Endothelial cell of umbilical vein (primary cell): ENCODE measurements around the gene CTR9. TPM values are rescaled to one million over a fixed set of nuclear protein-coding genes. Genes with fewer than 3 reads are reported as not detected.

Source experiments
- BruUV-seq: library from RNA; stranded (reverse); fragments of 400-500 nt; replicated peaks from 2 replicates; lab custom pipeline; 2021; lab: Mats Ljungman, UMichigan
- CTCF ChIA-PET: fragments of 300-600, 350-600 bp; sonication (Branson Sonifier 250); formaldehyde crosslinking; loops from one replicate; lab custom pipeline; 2021; ENCODE audit warnings: antibody characterized with exemption, inconsistent platforms; lab: Charles Lee
- POLR2A ChIA-PET: fragments of 300-600, 350-600 bp; sonication (Branson Sonifier 250); formaldehyde crosslinking; loops from one replicate; lab custom pipeline; 2021; ENCODE audit warnings: antibody characterized with exemption, inconsistent platforms; lab: Charles Lee
- DNase-seq: peaks from one replicate; pipeline ENCODE4 v3.0.0-alpha.2; 2011; ENCODE audit warnings: low read depth, low spot score
- FAIRE-seq: peaks from 2 replicates; lab custom pipeline; 2011; peaks lifted over from hg19 to GRCh38; lab: Jason Lieb, UNC
- H2AFZ ChIP-seq: 2 replicates; pipeline ENCODE4 v1.6.0; 2012; ENCODE audit warnings: low read depth, low read length, control low read depth, inconsistent platforms
- H3K27ac ChIP-seq: 2 replicates; pipeline ENCODE4 v1.5.1; 2011; ENCODE audit warnings: low read depth, mild to moderate bottlenecking, control low read depth, low read length, moderate library complexity; ENCODE audit not compliant: insufficient read depth
- H3K27me3 ChIP-seq, 2 experiments: 2 replicates each; pipeline versions ENCODE4 v1.6.0 to v1.6.1; 2011; ENCODE audit warnings: low read length in 2 of 2, mixed read lengths in 1 of 2; ENCODE audit not compliant: control insufficient read depth in 2 of 2, insufficient read depth in 2 of 2
- H3K36me3 ChIP-seq, 2 experiments: 2 replicates in 1 of 2; 3 replicates in 1 of 2; pipeline ENCODE4 v1.5.1; 2011; ENCODE audit warnings: low read length in 2 of 2, mild to moderate bottlenecking in 1 of 2, moderate library complexity in 1 of 2; ENCODE audit not compliant: control insufficient read depth in 2 of 2, insufficient read depth in 2 of 2; ENCODE audit errors: extremely low read depth in 1 of 2
- H3K4me1 ChIP-seq: 3 replicates; pipeline ENCODE4 v1.5.1; 2011; ENCODE audit warnings: mild to moderate bottlenecking, low read length; ENCODE audit not compliant: control insufficient read depth, insufficient read depth; ENCODE audit errors: extremely low read depth
- H3K4me2 ChIP-seq: 2 replicates; pipeline ENCODE4 v1.6.1; 2011; ENCODE audit warnings: low read length, control low read depth, mixed read lengths; ENCODE audit not compliant: insufficient read depth
- H3K4me3 ChIP-seq, 3 experiments: fragments of 200-600 bp in 1 of 3; sonication (generic), shearing (Covaris generic) in 1 of 3; replicated peaks in 1 of 3; 2 replicates each; pipeline ENCODE4 v1.5.1; 2011 to 2016; ENCODE audit warnings: control low read depth in 3 of 3, low read length in 3 of 3, mild to moderate bottlenecking in 2 of 3, inconsistent platforms in 1 of 3, low read depth in 1 of 3, moderate library complexity in 1 of 3; ENCODE audit not compliant: insufficient read depth in 1 of 3
- H3K79me2 ChIP-seq: 2 replicates; pipeline ENCODE4 v1.6.0; 2012; ENCODE audit warnings: low read length, inconsistent platforms; ENCODE audit not compliant: control insufficient read depth, insufficient read depth
- H3K9ac ChIP-seq: replicated peaks from 2 replicates; pipeline ENCODE3; 2011; ENCODE audit warnings: low read length, control low read depth; ENCODE audit not compliant: insufficient read depth; ENCODE audit errors: extremely low read depth
- H3K9me1 ChIP-seq: replicated peaks from 3 replicates; pipeline ENCODE4 v1.6.0; 2011; ENCODE audit warnings: mild to moderate bottlenecking, low read length; ENCODE audit not compliant: control insufficient read depth, insufficient read depth; ENCODE audit errors: extremely low read depth
- H3K9me3 ChIP-seq: replicated peaks from 2 replicates; pipeline ENCODE4 v1.5.1; 2012; ENCODE audit warnings: low read length, inconsistent platforms; ENCODE audit not compliant: control insufficient read depth, insufficient read depth
- H4K20me1 ChIP-seq: replicated peaks from 2 replicates; pipeline ENCODE3; 2011; ENCODE audit warnings: mild to moderate bottlenecking, low read length; ENCODE audit not compliant: control insufficient read depth, insufficient read depth; ENCODE audit errors: extremely low read depth
- CTCF ChIP-seq, 2 donors: IDR thresholded peaks; 1 replicate in 1 of 2; 2 replicates in 1 of 2; pipeline ENCODE4 v1.5.1; 2011; ENCODE audit warnings: low read length in 2 of 2, mild to moderate bottlenecking in 2 of 2, moderate library complexity in 2 of 2, control low read depth in 1 of 2, inconsistent platforms in 1 of 2, low read depth in 1 of 2; ENCODE audit not compliant: insufficient read depth in 1 of 2; ENCODE audit errors: extremely low read depth in 1 of 2
- EZH2 ChIP-seq: IDR thresholded peaks from 2 replicates; pipeline ENCODE4 v1.6.1; 2012; ENCODE audit warnings: borderline replicate concordance, low read depth, mild to moderate bottlenecking, moderate library complexity, low read length, inconsistent platforms; ENCODE audit not compliant: severe bottlenecking
- FOS ChIP-seq: IDR thresholded peaks from 2 replicates; pipeline ENCODE4 v1.6.1; 2011; ENCODE audit warnings: mild to moderate bottlenecking, low read length, moderate library complexity, borderline replicate concordance; ENCODE audit not compliant: insufficient read depth
- GATA2 ChIP-seq: IDR thresholded peaks from 2 replicates; pipeline ENCODE4 v1.7.0; 2011; ENCODE audit warnings: low read depth, mild to moderate bottlenecking, moderate library complexity, mixed read lengths, low read length; ENCODE audit not compliant: insufficient read length, insufficient read depth
- JUN ChIP-seq: IDR thresholded peaks from 2 replicates; pipeline ENCODE4 v1.6.1; 2011; ENCODE audit warnings: borderline replicate concordance, low read depth; ENCODE audit not compliant: insufficient read length, insufficient read depth
- MYC ChIP-seq: IDR thresholded peaks from one replicate; pipeline ENCODE4 v1.6.1; 2011; ENCODE audit warnings: mild to moderate bottlenecking, low read depth, low read length
- POLR2A ChIP-seq: IDR thresholded peaks from 2 replicates; pipeline ENCODE4 v1.6.1; 2012; ENCODE audit warnings: low read depth, mild to moderate bottlenecking, control low read depth, low read length
- POLR2AphosphoS5 ChIP-seq: IDR thresholded peaks from 2 replicates; pipeline ENCODE4 v1.6.1; 2012; ENCODE audit warnings: low read depth, mild to moderate bottlenecking, control low read depth, low read length, moderate library complexity; ENCODE audit not compliant: insufficient read depth
- dilution Hi-C: fragments of 300-500 bp; cut with MboI; formaldehyde crosslinking; loops from one replicate; pipeline ENCODE4 v1.15.0; 2019; ENCODE audit warnings: low sequenced_read_pairs; ENCODE audit not compliant: extremely low pct_ligation_motif_present
- intact Hi-C: fragments of 100-400 bp; cut with micrococcal nuclease; formaldehyde crosslinking; loops from one replicate; pipeline ENCODE4 v1.10.0; 2022
- polyA plus RNA-seq, 4 experiments: library from polyadenylated mRNA; depleted of rRNA in 3 of 4; stranded (reverse) in 3 of 4; unstranded in 1 of 4; fragments of >200 nt; gene quantifications; 2 replicates each; pipeline versions ENCODE4 v1.2.1 to v1.2.3, GENCODE V29; 2011 to 2012; ENCODE audit warnings: missing spikeins in 1 of 4
- total RNA-seq: library from RNA; stranded (reverse); gene quantifications from 2 replicates; pipeline ENCODE4 v1.2.3, GENCODE V29; 2021
- TF ChIP-seq, protein P1 (sequence below): IDR thresholded peaks from 2 replicates; pipeline ENCODE4 v1.6.1; 2011; ENCODE audit not compliant: insufficient read depth, insufficient read length

The CTR9 gene
- total and polyA plus RNA-seq, 2 donors (not counting 3 experiments of a cell fraction or from before 2014, with no cell fraction given): 7.5 to 33.2 TPM

GRCh38 chr11:10709299-10710086 is 41.6 kb upstream of the CTR9 start:
- ChIA-PET POLR2A (no interaction called here), CTCF (interaction anchor here (0.5 to 2.2 kb wide), 9 partner anchors 8 to 303 kb away, joined by 3 to 12 read pairs (median 4); partner anchors contain the start of genes IRAG1 and RNF141)
- no peaks in the 10 kb centered on the region for H3K4me1 ChIP-seq
- no peak for DNase-seq
- H3K79me2 ChIP-seq: no peaks in the 10 kb centered on the region
- H3K27ac ChIP-seq: no peak overlapping the region
- TF ChIP-seq FOS: no peak
- TF ChIP-seq CTCF (IDR thresholded peaks at IDR 0.05; ENCODE audit: extremely low read depth in 1 of 2, insufficient read depth in 1 of 2, low read depth in 1 of 2, low read length in 2 of 2): no peak
- TF ChIP-seq, protein P1, sequence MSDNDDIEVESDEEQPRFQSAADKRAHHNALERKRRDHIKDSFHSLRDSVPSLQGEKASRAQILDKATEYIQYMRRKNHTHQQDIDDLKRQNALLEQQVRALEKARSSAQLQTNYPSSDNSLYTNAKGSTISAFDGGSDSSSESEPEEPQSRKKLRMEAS: no peak
- TF ChIP-seq GATA2: no peak
- no peak for TF ChIP-seq POLR2A
- TF ChIP-seq JUN: no peak
- no peak for TF ChIP-seq POLR2AphosphoS5
- no peak for TF ChIP-seq MYC
- TF ChIP-seq EZH2: no peak
- BruUV-seq: no TSS peak
- FAIRE-seq: no peak
- no peaks in the 10 kb centered on the region for H4K20me1 ChIP-seq
- H3K36me3 ChIP-seq: no peaks in the 10 kb centered on the region
- H3K4me2 ChIP-seq: no peak overlapping the region
- H3K9me3 ChIP-seq: no peaks in the 10 kb centered on the region
- no peak overlapping the region for H2AFZ ChIP-seq
- H3K9me1 ChIP-seq: no peaks in the 10 kb centered on the region
- no peak overlapping the region for H3K9ac ChIP-seq
- dilution Hi-C loops (no loop called here), intact Hi-C loops (no loop called here)
- no peak overlapping the region for H3K4me3 ChIP-seq
- H3K27me3 ChIP-seq: peaks cover 17 to 26% of the 10 kb centered on the region in 2 experiments
